ENCODE measurements around the gene SKIL.

The SKIL gene

DNA sequence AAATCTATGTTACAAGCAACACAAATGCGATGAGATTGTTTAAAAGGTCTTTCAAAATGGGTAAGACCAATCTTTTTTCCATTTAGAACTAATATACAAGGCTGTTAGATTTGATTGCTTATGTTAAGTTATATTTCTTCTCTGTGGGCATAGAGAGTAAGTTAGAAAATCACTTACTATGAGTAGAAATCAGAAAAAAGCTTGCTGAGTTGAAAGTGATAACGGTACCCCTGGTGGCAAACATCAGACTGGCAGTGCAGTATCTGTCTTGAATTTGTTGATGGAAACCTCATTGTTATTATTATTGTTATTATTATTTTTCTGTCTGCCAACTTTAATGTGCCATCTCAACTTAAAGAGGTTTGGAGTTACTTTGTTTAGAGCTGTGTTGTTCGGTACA lies 73.5 kb downstream of the SKIL start:
- DNase-seq (ENCODE audit: low read depth in 2 of 3, low spot score in 1 of 3), result no peak

DNA sequence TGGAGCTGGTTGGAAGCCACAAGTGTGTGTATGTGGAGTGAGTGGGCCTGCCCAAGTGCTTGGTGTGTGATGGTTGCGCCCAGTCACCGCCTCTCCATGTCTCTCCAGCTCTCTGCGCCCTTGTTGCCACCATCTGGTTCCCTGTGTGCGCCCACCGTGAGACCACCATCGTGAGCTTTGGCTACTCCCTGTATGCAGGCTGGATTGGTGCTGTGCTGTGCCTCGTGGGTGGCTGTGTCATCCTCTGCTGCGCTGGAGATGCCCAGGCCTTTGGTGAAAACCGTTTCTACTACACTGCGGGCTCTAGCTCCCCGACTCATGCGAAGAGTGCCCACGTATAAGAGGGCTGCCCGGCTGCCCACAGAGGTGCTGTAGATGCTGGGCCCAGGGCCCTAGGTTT lies 74.9 kb downstream of the SKIL start:
- no peak for DNase-seq (ENCODE audit: low read depth in 2 of 3, low spot score in 1 of 3)

DNA sequence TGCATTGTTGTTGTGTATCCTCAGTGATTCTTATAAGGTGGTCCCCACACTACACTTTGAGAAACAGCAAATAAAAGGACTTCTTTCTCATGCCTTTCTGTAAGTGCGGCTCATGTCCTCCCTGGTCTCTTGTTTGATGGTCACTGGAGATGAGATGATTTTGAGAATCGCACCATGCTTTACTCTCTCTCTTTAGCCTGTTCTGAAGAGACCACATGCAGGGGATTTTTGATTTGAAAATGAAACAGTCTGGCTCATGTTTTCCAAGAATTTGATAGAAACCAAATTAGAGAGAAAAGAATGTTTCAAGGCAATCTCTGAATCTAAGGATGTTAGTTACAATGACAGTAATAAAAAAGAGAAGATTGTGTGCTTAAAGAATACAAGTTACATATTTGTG lies 79.2 kb downstream of the SKIL start:
- DNase-seq (ENCODE audit: low read depth in 2 of 3, low spot score in 1 of 3), result no peak

DNA sequence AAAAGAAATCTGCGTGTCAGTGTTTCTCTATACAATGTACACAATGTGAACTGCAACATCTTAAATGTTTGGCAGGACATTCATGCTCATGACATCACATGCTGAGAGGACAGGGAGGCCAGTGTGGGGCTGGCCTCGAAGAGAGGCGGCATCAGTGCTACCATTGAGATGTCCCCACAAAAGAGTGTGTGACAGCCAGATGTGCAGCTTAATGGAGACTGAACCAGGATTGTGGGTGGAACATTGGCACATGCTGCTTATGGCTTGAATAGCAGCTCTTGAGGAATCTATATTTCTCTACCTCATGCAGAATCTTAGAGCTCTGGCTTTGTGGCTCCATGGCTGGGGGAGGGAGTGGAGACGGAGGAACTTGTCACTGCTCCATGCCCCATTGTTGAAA lies 79.7 kb downstream of the SKIL start:
- no peak for DNase-seq (ENCODE audit: low read depth in 2 of 3, low spot score in 1 of 3)

DNA sequence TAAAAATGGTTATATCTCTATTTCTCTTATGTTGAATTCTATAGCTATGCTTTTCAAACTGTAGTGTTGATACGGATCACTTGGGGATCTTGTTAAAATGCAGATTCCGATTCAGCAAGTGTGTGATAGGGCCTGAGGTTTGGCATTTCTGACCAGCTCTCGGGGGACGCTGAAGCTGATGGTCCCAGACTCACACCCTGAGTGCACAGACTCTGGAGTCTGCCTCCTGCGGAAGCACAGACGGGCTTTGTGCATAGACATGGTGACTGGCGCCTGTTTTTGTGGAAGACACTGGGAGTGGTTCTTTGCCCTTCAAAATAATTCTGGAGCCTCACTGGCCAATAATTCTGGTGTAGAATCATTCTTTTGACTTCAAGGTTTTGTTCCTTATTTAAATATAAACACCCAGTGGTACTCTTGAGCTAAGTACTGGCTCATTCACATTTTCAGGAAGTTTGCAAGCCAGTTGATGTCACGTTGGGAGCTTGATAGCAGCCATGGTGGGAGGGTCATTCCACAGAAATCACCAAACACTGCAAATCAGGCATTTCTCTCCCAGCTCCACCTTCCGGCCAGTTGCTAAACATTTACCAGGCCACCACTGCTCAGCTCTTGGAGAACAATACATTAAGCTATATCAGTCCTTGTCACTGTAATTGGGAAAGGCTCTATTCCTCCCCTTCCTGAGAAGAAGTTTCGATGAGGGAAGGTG lies 80.3 kb downstream of the SKIL start:
- no peak for DNase-seq (ENCODE audit: low read depth in 2 of 3, low spot score in 1 of 3)

DNA sequence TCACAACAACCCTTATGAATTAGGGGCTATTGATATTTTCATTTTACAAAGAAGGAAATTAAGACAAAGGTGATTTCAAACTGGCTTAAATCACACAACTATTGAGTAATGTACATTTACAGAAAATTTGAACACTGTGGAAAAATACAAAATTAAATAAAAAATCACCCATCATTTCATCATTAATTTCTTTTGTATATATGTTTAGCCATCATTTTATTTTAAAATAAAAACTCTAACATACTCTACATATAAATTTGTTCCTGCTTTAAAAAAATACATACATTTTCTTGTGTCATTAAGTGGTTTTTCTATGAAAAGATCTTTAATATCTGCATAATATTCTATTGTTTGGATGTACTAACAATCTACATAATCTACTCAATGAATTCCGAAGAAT lies 81.3 kb downstream of the SKIL start:
- DNase-seq (ENCODE audit: low read depth in 2 of 3, low spot score in 1 of 3), result no peak

DNA sequence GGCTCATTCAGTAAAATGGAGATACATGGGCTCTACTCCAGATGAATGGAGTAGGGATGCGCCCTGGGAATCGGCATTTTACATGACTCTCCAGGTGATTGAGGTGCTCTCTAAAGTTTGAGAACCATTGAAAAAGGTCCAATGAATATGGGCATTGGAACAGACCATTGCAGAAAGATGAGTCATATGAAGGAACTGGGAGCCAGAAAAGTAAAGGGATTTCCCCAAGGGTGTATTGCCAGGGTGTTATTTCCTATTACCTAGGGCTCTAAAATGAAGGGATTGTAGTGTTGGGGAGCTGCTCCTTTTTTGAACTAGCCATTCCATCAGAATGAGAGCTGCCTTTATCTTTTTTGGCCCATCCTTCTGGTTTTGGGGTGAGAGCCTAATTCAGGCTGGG lies 82.8 kb downstream of the SKIL start:
- no peak for DNase-seq (ENCODE audit: low read depth in 2 of 3, low spot score in 1 of 3)

DNA sequence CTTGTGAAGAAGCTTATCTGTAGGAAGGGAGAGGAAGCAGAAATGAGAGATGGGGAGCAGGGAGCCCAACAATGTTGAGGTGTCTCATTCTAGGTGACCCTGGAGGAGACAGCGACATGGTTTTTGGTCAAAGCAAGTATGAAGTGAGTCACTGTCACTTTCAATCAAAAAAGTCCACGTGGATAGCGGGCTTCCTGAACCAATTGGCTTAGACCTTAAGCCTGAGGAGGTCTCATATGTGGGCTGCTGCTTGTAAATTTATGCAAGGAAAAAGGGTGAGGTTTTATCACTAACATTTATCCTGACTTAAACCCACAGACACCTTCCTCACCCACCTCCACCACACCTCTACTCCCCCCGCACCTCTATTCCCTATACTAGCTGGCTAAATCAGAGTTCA lies 83.9 kb downstream of the SKIL start:
- no peak for DNase-seq (ENCODE audit: low read depth in 2 of 3, low spot score in 1 of 3)

DNA sequence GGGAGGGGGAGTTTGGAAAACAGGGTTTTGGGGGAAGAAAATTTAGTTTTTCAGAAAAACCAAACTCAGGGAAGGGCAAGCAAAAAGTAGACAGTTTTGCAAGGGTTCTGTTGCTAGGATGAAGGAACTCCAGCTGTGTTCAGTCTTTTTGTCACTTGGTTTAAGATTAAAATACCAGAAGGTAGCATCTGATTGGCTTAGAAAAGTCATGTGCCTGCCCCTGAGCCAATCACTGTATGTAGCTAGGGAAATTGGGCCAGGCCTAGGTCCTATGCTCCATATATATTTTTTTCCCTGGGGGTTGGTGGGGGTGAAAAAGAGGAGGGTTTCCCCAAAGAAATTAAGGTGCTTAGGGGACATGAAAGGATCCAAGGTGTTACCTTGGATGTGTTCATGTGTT lies 85.4 kb downstream of the SKIL start:
- DNase-seq (ENCODE audit: low read depth in 2 of 3, low spot score in 1 of 3), result no peak

DNA sequence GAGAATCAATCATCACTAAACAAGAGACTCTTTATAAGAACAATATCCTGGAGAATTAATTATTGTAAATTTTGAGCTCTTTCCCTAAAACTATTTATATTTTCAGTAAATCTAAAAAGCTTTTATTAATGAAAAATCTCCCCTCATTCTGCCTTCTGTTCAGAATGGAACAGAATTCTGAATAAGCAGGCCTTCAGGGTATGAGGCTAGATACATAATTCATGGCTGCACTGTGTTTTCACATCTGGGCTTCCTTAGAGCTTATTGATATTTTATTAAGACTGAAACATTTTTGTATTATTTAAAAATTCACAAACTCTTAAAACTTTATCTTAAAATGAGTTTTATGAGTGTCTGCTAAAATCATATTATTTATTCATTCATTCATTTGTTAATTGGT lies 85.9 kb downstream of the SKIL start:
- DNase-seq (ENCODE audit: low read depth in 2 of 3, low spot score in 1 of 3), result no peak

Measured in stimulated activated CD4-positive, alpha-beta T cell treated with anti-CD3 and anti-CD28 coated beads, Interleukin-12 subunit alpha, Interleukin-12 subunit beta, amount 100 ng/mL, for 48 hours (primary cell).